Measurements from ENCODE around the gene COG5.

The COG5 gene

DNA sequence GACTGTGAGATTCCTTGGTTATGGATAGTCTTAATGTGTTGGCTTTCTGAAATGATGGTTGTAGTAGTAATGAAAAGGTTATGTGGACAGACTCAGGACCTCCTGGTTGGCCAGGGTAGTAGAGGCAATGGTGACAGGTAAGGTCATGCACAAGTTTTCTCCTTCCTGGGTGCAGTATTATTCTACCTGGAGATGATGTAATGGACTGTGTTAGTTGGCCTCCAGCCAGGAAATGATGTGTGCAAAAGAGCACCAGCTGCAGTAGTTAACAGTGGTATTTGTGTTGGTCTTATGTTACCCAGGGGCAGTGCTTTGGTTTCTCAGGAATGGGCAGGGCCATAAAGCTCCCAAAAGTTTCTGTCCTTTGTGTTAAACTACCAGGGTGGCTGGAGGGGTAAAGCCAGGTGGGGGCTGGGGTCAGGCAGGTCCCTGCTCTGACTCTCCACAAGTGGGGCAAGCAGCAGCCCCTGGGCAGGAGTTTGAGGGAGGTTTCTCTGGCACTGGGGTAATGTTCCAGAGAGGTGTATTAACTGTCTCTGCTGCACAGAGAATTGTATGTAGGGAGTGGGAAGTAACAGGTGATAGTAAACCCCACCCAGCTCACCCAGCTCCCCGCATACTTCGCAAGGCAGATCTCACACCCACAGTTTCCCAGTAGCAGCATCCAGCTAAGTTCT, 57.6 kb downstream of the COG5 start:
- no peak for DNase-seq (ENCODE audit: low read depth in 1 of 2, low spot score in 1 of 2)

DNA sequence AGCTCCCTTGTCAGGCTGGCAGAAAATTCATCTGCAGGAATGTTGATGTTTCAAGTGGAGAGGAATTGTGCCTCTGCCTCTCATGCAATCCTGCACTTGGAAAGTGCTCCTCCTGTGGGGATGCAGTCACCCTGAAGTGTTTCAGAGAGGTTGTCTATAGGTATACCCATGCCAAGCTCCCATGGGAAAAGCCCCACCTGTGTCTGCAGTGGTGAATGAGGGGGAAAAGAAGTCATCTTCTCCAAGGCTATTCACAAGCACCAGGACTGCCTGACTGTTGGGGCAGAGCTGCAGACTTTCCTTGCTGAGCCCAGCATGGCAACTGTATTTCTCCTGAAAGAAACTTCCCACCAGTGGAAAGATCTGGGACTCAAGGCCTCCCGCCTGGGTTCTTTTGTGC, 58.4 kb downstream of the COG5 start:
- DNase-seq (ENCODE audit: low read depth in 1 of 2, low spot score in 1 of 2), result no peak

DNA sequence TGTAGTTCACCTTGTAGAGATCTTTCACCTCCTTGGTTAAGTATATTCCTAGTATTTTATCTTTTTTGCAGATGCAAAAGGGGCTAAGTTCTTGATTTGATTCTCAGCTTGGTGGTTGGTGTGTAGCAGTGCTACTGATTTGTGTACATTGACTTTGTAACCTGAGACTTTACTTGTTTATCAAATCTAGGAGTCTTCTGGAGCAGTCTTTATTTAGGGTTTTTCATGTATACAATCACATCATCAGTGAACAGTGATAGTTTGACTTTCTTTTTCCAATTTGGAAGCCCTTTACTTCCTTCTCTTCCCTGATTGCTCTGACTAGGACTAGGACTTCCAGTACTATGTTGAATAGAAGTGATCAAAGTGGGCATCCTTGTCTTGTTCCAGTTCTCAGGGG, 60.0 kb downstream of the COG5 start:
- no peak for DNase-seq (ENCODE audit: low read depth in 1 of 2, low spot score in 1 of 2)

DNA sequence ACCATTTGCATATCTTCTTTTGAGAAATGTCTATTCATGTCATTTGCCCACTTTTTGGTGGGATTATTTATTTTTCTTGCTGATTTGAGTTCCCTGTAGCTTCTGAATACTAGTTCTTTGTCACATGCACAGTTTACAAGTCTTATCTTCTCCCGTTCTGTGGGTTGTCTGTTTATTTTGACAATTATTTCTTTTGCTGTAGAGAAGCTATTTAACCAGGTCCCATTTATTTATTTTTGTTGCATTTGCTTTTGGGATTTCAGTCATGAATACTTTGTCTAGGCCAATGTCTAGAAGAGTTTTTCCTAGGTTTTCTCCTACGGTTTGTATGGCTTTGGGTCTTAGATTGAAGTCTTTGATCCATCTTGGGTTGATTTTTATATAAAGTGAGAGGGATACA, 60.9 kb downstream of the COG5 start:
- no peak for DNase-seq (ENCODE audit: low read depth in 1 of 2, low spot score in 1 of 2)

DNA sequence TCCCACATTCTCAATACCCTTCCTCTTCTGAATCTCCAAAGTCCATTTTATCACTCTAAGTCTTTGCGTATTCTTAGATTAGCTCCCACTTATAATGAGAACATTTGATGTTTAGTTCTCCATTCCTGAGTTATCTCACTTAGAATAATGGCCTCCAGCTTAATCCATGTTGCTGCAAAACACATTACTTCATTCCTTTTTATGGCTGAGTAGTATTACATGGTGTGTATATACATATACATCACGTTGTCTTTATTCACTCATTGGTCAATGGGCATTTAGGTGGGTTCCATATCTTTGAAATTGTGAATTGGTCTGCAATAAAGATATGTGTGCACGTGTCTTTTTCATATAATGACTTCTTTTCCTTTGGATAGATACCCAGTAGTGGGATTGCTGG, 61.6 kb downstream of the COG5 start:
- DNase-seq (ENCODE audit: low read depth in 1 of 2, low spot score in 1 of 2), result no peak

DNA sequence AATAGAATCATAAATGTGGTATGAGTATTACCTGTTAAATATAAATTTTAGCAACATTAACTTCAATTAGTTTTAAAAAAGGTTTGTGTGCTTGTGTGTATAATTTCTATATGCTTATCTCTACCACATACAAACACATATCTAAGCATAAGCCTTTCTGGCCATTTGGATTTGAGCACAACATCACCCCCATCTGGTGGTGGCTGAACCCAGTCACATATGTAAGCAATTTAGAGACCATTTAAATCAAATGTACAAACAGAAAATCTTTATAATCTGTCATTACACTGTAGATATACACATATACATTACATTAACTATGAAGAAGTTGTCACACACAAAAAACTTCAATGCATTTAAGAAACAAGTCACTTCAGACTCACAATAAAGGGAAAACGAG, 62.1 kb downstream of the COG5 start:
- DNase-seq (ENCODE audit: low read depth in 1 of 2, low spot score in 1 of 2), result no peak

DNA sequence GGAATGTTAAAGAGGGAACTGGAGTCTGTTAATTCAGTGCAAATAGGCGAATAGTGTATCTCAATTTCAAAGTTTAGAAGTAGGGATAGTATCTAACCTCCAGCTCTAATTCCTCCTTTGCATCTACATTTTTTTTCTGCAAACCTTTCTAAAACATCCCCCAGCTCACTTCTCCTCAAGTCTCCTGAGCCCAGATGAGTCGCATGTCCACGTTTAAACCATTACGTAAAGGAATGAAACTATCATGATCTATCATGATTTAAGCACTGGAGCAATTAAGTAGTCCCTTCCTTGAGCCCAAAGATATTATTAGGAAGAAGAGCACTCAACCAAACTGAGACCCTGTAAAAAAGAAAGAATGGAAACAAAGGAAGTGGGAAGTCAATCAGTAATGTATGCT, 64.0 kb downstream of the COG5 start:
- DNase-seq (ENCODE audit: low read depth in 1 of 2, low spot score in 1 of 2), result no peak

DNA sequence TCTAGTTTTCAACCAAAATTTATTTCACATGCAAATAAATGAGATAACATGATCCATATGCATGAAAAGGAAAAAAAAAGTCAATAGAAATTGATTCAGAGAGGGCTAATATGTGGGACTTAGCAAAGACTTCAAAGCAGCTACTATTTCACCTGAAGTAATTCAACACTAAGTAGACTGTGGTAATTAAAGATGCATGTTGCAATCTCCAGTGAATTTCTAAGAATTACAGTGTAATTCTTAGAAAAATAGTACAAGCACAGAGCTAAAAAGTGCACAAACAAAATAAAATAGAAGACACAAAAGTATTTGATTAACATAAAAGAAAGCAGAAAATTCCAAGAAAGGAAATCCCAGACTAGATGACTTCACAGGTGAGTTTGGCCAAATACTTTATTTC, 68.2 kb downstream of the COG5 start:
- no peak for DNase-seq (ENCODE audit: low read depth in 1 of 2, low spot score in 1 of 2)

DNA sequence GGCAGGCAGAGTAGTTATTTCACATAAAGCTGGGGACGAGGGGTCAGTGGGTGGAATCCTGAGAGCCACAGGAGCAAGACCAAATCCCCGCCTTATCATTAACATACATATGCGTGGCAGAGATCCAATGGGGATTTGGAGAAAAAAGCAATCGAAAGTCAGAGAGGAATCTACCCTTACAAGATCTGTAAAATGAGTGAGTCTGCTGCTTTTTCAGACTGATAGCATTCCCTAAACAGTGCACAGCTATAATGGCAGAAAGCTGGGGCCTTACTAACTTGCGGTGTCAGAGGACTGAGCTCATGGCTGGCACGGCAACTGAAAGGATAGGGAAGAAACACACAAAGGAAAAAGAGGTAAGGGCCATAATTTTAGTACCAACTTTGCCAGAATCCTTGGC, 68.8 kb downstream of the COG5 start:
- no peak for DNase-seq (ENCODE audit: low read depth in 1 of 2, low spot score in 1 of 2)

DNA sequence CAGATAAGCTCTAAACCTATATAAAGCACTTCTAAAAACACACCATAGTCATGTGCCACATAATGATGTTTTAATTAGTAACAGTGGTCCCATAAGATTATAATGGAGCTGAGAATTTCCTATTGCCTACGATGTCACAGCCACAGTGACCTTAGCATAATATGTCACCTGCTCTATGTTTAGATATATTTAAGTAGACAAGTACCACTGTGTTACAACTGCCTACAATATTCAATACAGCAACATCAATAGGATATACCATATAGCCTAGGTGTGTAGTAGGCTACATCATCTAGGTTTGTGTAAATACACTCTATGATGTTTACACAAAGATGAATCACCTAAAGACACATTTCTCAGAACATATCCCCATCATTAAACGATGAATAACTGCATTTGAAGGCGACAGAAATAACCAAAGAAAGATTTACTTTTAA, 69.4 kb downstream of the COG5 start:
- no peak for DNase-seq (ENCODE audit: low read depth in 1 of 2, low spot score in 1 of 2)

DNA sequence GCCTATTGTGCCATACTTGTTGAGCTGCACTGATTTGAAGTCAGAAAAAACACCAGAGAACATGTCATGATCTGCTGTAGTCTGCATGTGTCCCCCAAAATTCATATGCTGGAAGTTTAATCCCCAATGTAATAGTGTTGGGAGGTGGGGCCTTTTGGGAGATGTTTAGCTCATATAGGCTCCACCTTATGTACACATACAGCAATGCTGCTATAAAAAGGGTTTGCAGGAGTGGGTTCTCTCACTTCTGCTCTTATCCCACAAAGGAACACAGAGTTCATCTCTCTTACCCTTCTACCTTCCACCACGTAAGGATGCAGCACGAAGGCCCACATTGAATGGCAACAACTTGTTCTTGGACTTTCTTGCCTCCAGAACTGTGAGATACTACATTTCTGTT, 70.8 kb downstream of the COG5 start:
- no peak for DNase-seq (ENCODE audit: low read depth in 1 of 2, low spot score in 1 of 2)

DNA sequence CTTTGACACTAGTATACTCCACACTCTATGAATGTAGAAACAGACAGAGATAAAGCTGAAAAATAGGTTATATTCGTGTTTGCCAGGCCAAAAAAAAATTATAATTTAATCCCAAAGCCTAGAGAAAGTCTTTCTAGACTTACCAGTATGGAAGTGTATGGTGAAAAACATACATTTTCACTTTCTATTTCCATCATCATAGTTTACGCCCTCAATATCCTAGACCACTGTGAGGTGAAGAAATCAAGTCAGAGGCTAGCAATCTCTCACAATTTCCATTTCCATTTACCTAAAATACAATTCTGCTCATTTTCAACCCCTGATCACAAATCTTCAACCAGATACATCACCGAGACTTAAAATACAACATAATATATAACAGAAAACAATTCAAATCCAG, 77.7 kb downstream of the COG5 start:
- no peak for DNase-seq (ENCODE audit: low read depth in 1 of 2, low spot score in 1 of 2)

DNA sequence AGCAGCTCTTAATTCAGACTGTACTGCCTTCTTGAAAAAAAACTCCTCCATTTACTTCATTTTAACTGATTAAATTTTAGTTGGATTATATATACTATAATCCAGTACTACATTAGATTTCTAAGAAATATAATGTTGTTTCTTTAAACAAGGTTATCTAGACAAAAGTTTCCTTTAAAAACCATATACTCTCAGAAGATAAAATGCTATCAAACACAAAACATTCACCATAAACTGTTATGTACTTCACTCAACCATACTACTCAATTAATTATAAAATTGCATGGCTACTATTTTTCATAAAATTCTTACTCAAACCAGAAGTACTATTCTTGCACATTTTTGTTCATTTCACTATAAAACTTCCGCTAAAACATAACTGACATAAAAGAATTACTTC, 81.1 kb downstream of the COG5 start:
- no peak for DNase-seq (ENCODE audit: low read depth in 1 of 2, low spot score in 1 of 2)

DNA sequence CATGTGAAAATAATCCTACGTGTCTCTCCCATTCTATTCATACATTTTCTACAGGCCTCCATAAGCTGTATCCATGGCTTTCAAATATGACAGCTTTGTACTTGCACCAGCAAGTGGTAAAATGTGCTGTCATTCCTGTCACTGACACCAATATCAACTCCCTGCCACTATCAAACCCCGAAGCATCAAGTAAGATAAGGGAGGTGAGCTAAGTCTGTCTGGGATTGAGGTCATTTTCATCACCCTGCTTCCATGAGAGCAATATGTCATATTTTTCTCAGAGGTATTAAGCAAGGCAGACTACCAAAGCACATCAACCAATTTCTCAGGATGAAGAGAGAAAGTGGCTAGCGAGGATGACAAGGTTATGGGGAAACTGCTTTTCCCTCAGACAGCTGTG, 82.8 kb downstream of the COG5 start:
- DNase-seq (ENCODE audit: low read depth in 1 of 2, low spot score in 1 of 2), result no peak

DNA sequence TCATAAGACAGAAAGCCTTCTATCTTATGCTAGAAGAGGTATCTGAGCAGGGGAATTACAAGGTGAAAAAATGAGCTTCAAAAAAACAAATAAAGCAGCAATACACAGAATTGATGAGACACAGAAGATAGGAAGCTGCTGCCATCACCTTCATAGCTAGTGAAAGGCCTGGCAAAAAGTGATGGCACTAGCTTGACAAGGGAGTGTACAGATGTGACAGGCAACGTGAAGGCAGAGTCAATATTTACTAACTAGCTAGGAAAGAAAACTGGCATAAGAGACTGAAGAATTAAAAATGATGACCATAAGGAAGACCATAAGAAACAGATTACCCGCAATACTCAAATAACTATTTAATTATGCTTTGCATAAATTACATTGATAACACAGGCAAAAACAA, 84.4 kb downstream of the COG5 start:
- no peak for DNase-seq (ENCODE audit: low read depth in 1 of 2, low spot score in 1 of 2)

DNA sequence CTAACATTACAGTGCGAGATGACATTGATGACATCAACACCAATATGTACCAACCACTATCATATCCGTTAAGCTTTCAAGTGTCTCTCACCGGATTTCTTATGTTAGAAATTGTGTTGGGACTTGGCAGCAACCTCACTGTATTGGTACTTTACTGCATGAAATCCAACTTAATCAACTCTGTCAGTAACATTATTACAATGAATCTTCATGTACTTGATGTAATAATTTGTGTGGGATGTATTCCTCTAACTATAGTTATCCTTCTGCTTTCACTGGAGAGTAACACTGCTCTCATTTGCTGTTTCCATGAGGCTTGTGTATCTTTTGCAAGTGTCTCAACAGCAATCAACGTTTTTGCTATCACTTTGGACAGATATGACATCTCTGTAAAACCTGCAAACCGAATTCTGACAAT, 89.6 kb downstream of the COG5 start:
- no peak for DNase-seq (ENCODE audit: low read depth in 1 of 2, low spot score in 1 of 2)

DNA sequence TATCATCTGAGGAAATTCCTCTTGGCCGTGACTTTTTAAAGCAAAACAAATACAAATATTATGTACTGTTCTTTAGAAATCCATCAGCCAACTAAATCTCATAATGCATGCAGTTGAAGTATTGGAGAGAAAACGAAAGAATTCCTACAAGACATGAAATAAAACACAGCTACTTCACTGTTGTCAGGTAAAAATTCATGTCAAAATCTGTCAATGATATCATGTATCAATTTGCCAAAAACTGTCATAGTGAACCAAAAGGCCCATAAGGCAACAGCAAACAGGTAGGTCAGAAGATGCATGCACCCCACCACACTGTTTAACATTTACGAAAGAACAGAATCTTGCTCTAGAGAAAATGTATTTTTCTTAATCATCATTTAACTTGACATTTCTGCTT, 91.6 kb downstream of the COG5 start:
- no peak for DNase-seq (ENCODE audit: low read depth in 1 of 2, low spot score in 1 of 2)

DNA sequence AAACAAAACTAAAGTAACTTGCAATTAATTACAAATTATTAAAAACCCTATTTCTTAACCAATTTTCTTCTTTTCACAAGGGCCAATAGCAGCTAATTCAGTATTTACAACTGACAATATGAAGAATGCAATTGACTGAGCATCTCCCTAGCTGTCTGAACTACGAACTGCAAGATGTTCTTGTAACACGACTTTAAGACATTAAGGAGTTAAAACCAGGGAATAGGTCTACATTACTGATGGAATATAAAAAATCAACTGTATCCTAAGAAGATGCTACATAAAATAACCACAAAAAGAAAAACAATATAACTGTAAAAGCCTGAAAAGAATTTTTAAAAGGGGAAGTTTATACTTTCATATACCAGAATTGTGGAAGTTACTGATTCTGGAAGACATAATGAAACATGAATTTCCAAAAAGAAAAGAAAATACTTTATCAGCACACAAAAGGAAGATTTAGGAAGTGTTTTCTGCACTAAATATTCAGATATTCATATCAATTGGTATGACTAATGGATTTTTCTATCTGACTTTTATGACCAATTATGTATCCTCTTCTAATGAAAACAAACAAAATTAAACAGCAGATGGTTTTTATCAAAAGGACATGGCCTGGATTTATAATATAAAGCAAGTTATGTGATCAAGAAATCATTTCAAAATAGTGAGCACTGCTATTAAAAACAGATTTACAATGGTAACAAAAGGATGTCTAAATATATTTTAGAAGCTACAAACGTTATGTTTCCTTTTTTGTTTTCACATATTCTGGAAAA, 92.2 kb downstream of the COG5 start:
- no peak for DNase-seq (ENCODE audit: low read depth in 1 of 2, low spot score in 1 of 2)

DNA sequence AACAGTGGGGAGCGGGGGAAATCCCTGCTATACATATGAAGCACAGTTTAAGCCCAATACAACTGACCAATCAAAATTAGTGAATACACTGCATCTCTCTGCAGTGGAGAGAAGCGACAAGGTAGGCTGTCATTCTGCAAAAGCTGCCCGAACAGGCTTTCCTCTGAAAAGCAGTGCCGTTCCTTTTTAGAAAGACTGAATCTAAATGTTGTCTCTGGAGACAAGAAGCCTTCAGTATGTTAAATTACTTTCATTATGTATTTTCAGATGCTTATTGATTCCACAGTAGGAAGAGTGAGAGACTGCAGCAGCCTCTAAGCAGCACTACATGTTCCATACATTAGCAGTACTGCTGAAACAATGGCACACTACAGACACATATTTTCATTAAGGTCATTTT, 93.8 kb downstream of the COG5 start, which contains the start of gene GPR22:
Gene GPR22, plus strand, starts transcription at position 129 of the 400 bp plus-strand sequence. CDS start 4,004 bp downstream, outside the sequence.
- no peak for DNase-seq (ENCODE audit: low read depth in 1 of 2, low spot score in 1 of 2)

DNA sequence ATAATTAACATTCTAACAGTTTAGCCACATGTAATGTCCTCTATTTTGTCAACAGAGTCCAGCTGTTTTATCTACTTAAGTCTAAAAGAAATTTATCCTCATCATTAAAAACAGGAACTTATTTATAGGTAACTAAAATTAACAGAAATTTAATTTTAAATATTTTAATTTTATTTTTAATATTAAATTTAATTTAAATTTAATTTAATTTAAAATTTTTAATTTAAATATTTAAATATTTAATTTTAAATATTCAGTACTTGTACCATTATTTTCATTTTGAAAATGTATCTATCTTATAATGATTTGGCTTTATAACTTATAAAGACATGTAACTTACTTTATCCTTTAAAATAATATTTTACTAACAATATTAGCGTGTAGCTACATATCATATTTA, 94.9 kb downstream of the COG5 start:
- no peak for DNase-seq (ENCODE audit: low read depth in 1 of 2, low spot score in 1 of 2)

DNA sequence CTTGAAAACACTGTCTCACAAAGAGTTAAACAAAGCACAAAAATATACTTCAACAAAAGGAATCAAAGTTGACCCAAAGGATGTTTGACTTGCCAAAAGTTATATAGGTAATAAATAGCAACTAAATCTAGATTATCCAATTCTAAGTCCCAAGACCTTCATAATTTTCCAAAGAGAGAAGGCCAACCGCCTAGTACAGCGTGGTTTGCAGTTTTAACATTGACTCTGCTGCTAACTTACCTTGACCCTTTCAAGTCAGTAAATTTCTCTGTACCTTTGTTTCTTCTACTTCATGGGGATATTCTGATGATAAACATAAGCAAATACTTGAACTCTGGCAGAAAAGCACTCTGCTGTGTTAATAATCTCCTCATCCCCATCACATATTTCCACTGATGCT, 95.7 kb downstream of the COG5 start:
- no peak for DNase-seq (ENCODE audit: low read depth in 1 of 2, low spot score in 1 of 2)

DNA sequence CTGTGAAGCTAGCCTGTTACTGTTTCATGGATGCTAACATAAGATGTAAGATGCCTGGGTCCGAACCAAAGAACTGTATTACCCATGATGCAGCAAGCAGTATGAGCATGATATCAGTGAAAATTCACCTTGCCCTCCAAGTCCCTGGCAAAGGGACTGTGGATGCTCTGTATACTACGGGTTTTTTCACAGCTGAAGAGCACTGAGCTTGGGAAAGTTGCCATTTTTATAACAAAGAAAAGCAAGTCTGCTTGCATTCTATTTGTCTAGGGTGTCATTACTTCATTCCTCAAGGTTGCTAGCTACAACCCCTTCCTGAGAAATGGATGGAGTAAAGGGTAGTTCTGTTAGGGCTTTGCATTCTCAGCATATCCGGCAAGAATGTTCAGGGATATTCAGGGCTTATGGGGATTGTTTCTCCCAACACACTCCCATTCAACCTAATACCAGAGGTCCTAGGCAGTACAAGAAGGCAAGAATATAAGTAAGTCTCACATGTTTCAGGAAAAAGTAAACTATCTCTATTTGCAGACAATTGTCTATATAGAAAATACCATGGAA, 99.0 kb downstream of the COG5 start:
- DNase-seq (ENCODE audit: low read depth in 1 of 2, low spot score in 1 of 2), result no peak
